Activated naive CD4-positive, alpha-beta T cell (primary cell): ENCODE measurements around the gene CTIF.

Experiments
- DNase-seq, 4 experiments: peaks; one replicate each; lab custom pipeline; 2025; lab: John Stamatoyannopoulos, UW

CTIF gene

DNA sequence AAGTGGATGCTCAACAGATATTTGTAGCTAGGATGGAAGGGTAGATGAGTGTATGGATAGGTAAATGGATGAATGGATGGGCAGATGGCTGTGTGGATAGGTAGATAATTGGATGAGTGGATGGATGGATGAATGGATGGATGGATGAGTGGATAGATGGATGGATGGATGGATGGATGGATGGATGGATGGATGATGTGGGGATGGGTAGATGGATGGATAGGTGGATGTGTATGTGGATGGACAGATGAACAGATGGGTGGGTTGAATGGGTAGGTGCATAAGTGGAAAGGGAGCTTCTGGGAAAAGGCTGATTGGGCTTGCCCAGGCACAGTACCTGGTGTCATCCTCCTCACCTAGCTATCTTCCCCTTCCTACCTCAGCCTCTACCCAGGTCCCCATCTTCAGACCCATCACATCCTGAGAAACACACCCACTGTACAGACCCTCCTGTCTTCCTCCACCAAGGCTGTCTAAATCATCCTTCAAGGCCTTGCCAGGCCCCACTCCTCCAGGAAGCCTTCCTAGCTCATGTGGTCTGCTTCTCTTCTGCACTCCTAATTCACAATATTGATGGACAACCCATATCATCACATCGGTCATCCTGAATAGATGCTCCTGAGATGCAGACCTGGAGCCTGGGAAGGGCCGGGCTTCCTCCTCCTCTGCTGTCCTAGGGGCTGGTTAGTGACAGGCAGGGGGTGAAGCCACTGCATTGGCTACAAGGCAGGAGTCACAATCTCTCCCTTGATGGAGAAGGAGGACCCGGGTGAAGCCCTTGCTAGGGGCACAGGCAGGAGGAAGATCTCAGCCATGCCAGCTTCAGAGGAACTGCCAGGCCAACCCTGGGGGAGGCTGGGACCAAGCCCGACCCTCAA lies 362.6 kb downstream of the CTIF start:
- DNase-seq: no peak

DNA sequence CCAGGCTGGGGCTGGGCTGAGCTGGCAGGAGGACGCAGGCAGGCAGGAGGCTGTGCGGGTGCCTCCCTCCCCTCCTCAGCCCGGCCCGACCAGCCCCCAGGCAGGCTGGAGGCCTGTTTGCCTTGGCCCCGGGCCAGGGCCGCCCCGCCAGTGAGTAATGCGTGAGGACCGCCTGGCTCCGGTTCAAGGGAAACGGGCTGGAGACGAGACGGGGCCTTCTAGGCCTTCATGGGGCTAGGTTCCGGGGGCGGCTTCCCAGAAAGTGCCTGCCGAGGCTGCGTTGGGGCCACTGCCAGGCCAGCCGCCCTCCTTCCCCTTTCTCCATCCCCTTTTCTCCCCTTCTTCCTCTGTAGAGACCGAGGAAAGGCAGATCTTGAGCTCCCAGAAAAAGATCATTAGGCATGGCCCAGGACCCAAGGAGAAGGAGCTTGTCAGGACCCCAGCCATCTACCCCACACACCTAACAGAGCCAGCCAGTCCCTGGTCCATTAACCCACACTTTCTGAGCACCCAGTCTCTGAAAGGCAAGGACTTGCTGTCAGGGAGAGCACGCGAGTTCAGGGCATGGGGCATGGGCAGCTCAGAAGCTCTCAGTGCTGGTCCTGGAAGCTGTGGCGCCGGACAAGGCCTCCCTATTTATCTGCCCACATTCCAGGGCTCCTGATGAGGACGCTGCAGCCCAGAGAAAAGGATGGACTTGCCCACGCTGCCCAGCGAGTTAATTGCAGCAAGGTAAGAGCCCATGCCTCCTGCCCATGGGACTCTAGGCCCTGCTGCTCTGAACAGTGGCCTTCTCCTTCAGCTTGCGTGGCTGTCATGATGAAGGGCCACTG lies 363.4 kb downstream of the CTIF start:
- DNase-seq: no peak

DNA sequence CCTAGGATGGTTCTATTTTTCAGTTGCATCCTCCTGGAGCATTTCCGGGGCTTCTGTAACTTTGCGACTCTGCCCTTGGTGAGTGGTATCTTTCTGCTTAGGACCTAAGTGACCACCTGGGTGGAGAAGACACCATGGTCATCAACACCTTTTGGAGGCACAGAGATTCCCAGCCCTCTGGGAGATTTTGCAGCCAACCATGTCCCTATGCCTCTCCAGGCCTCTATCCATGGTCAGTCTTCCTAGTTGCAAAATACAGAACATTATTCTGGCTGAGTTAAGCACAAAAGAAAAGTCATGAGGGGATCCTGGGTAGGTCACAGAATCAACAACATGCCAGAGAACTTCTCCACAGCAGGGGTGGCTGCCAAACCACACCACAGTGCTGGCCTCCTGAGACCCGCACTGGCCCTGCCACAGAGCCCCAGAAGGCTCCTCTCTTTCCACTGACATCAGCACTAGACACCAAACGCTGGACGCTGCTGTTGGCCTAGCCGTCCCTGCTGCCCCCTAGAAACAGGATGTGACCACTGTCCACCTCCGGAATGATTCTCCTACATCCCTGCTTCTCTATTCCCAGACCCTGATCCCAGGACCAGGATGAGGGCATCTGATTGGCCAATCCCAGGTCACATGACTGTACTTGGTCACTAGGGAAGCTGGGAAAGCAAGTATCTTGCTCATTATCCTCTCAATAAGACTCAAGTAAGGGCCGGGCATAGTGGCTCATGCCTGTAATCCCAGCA lies 364.2 kb downstream of the CTIF start:
- no peak for DNase-seq

DNA sequence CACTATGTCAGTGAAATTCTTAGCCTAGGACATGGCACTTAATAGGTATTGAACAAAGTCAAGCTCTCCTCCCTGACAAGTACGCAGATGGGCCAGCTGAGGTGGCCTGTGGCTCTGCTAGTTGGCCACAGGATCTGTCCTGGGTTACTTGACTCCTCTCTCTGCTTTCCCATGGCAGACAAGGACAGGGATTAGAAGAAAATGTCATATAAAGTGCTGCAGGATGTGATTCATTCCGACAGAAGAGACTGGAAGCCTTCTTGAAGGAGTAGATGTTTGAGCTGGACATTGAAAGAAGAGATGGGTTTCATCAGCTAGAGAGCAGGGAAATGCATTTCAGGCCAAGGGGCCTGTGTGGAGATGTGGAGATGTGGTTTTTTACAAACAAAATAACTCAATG lies 365.3 kb downstream of the CTIF start:
- no peak for DNase-seq

DNA sequence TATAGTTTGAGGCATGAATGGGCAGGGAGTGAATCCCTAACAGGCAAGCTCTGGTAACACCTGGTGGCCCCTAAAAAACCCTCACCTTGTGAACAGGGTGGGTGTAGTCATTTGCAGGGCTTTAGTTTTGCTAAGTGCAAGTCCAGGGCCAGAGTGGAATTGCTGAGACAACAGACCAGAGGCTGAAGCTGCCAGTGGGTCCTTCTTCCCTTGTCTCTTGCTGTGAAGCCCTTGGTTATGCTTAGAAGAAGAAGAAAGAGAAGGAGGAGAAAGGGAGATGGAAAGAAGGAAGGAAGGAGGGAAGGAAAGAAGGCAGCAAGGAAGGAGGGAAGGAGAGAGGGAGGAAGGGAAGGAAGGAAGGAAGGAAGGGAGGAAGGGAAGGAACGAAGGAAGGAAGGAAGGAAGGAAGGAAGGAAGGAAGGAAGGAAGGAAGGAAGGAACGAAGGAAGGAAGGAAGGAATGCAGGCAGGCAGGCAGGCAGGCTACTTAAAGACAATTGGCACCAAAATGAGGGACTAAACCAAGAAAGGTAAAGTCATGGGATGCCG lies 366.1 kb downstream of the CTIF start:
- no peak for DNase-seq

DNA sequence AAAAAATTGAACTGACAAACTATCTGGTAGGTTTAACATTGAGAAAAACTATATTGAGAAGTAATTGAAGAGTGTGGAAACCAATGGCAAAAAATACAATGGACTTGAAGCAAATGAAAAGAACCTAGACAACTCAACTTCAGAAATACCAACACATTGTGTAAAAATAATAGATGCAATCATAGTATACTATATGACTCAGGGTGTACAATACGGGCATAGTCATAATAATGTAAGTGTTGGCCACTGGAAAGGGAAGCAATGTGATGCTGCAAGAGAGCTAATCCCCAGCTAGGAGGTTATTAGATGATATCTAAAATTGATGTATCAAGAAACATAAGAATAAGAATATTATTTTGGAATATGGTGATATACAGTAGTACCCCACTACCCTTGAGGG lies 366.7 kb downstream of the CTIF start:
- DNase-seq: no peak

DNA sequence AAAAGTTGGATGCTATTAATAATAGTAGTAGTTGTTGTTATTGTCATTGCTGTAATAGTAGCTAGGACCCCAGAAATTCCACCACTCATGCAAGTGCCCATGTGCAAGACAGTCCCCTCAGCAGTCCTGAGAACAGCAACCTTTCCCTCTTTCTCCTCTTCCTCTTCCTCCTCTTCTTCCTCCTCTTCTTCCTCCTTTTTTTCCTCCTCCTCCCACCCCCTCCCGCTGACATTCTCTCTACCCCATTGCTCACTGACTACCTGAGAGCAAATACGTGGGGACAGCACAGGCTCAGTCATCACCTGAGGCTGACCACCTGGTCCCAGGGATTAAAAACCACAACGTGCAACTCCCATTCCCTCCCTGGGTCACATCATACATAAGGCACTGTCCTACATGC lies 370.1 kb downstream of the CTIF start:
- no peak for DNase-seq

DNA sequence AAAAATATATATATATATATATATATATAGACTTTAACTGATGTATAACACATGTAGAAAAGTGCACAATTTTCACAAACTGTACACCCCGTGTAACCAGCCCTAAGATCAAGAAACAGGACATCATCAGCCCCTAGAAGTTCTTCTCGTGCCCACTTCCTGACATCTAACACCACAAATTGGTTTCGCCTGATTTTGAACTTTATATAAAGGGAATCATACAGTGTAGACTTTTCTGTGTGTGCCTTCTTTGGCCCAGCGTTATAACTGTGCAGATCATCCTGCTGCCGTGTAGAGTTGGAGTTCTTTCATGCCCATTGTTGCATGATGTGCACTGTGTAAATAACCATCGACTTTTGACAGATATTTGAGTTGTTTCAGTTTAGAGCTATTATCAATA lies 370.9 kb downstream of the CTIF start:
- no peak for DNase-seq

DNA sequence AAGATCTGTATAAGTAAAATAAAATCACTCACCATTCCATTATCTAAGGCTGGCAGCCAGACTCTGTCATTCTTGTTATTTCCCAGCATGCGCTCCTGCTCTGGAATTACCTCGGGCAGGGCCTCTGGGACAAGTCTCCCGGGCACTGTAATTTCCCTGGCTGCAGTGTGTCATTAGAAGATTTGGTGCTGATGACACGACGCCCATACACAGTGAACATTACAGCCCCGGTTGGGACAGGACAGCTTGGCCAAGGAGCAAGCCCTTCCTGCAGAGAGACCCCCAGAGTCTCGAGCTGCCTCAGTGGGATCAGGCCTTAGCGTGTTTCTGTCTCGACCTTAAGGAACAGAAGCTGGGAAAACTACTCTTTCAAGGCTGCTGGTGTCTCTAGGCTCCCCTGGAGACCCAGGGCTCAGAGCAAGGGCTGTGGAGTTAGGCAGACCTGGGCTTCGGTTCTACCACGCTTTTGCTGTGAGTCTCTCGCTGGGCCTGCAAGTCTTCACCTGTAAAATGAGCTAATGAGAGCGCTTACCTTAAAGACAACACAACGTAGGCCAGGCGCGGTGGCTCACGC lies 372.2 kb downstream of the CTIF start:
- DNase-seq: no peak
